HG03521 (cell line): Measurements from ENCODE around the gene C6orf136.
"Not testable (repeated sequence)": the region's sequence is repeated elsewhere in the genome, so short reads cannot be mapped to it uniquely, and the experiment has no call there.

ENCODE experiments used
- ATAC-seq: cut with Tn5 transposase; IDR thresholded peaks from one replicate; pipeline ENCODE4 v1.9.1; 2021; ENCODE audit warnings: mild to moderate bottlenecking, moderate library complexity; ENCODE audit not compliant: unreplicated experiment

Gene C6orf136

GRCh38 chr6:30657454-30657853 lies 10.5 kb downstream of the C6orf136 start:
- ATAC-seq: no peak

DNA sequence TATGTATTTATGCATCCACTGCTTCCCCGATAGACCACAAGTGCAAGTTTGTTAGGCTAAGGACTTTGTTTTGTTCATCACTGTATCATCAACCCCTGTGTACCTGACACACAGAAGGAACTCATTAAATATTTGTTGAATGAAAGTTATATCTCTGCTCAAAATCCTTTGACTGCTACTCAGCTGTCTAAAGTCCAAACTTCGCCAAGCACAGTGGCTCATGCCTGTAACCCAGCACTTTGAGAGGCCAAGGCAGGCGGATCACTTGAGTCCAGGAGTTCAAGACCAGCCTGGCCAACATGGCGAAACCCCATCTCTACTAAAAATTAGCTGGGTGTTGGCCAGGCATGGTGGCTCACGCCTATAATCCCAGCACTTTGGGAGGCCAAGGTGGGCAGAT lies 11.0 kb downstream of the C6orf136 start:
- ATAC-seq: not testable (repeated sequence)

DNA sequence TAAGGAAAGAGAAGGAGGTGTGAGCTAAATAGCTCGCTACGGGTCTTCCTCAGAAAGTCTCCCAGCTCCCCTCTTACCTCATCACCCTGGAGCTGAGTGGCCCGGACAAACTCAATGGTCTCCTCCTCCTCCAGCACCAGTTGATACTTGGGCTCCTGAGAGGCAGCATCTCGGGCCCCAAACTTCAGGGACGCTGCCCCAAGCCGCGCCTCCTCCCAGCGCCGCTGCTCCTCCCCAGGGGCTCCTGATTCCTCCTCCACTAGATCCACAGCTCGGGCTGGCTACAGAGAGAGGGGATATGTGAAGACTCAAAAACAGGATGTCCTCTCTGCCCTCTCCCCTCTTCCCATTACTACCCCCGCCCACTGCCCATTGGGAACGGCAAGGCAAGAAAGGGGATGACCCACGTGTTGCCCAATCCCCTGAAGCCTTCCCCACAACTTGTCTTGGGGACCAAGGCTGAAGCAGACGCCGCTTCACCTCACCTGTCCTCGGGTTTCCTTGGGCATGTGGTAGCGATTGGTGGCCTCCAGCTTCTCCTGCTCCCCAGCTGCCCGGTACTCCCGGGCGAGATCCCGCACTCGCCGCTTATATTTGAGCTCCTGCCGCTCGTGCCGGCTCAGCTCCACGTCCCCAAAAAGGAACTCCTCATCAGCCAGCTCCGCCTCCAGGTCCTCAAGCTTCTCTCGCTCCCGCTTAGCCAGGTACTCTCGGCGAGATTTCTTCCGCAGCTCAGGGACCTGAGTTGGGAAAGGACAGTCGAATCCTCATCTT lies 18.2 kb downstream of the C6orf136 start:
- ATAC-seq: no peak

GRCh38 chr6:30666300-30666699 lies 19.4 kb downstream of the C6orf136 start:
- not testable (repeated sequence) for ATAC-seq

DNA sequence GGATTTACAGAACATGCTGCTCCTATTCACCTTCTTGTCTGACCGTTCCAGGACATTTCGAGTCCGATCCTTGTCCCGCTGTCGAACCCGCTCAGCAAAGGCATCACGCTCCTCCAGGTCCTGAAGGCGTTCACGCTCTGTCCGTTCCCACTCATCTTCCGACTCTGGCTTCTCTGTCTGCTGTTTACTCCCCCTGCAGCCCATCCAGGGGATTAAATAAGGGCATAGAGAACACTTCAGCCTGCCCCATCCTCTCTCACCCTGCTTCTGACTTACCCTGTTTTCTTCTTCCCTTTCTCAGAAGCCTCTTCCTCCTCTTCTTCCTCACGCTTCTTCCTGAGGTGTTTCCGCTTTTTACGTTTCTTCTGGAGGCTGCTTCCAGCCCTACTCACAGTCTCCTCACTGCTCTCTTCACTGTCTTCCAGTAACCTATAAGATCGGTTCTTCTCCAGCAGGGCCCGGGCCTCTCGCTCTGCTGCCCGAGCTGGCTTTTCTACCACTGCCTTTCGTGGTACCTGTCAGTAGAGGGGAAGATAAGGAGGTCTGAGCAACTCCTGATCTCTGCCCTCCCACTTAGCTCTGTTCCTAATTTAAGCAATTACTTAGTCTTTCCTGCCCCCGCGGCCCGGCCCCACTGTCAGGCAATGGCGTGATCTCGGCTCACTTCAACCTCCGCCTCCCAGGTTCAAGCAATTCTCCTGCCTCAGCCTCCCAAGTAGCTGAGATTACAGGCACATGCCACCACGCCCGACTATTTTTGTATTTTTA lies 24.0 kb downstream of the C6orf136 start:
- ATAC-seq: no peak

- ATAC-seq: peak; percentile 65
Observed at GRCh38 chr6:30672445-30673253, 25.7 kb downstream of the C6orf136 start, which contains the start of gene DHX16. Gene DHX16 (minus strand): TSS chr6:30673006. CDS start chr6:30672841, 165 bp downstream.

DNA sequence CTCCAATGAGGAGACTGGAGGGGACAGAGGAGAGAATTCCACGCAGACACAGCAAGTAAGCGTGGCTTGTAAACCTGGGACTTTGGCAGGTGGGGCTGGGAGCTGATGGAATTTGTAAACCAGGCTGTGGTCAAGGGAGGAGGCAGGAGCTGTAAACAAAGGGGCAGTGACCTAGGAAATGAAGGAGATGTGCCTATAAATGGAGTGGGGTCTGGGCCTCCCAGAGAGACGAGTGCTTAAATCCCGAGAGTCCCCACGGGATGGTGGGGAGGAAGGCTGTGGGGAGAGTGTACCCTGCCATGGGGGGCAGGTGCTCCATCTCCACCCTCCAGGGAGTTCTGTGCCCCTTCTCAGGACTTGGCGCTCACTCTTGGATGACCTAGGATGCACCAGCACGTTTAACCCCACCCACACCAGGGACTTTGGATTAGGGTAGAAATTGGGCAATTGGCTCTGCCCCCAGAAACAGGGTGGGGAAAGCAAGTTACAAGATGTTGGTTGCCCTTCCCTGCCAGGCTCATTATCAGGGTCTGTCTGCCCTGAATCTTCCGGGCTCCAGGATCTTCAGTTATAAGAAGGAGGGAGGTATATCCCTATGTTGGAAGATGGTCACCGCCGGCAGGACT lies 29.8 kb downstream of the C6orf136 start:
- no peak for ATAC-seq

DNA sequence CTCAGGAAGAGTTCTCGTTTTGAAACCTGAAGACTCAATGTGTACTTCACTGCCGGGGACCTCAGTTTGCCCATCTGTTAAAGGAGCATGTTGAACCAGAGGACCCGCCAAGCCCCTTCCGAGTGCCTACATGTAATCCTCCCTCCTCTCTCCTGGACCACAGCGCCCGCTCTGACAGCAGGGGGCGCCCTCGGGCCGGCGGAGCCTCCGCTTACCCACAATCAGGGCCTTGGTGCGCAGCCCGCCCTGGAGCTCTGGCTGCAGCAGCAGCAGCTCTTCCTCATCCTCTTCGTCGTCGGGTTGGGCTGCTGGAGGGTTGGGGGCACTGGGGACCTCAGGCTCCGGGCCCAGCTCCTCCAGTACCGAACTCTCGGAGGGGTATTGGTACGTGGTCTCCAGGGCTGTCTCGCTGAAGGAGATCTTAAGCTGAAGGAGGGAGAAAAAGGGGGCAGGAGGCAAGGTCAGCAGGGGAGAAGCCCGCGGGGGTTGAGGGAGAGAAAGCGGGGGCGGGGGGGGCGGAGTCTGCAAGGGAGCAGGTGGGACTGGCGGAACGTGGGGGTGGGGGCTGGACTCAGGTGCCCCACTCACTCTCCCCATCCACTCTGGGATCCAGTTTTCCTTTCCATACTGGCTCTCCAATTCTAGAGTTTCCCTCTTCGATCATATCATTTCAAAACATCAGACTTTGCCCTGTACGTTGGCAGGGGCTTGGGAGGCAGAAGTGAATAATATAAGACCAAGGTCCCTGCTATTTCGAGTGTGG lies 32.2 kb downstream of the C6orf136 start:
- ATAC-seq: no peak

GRCh38 chr6:30679765-30680535 lies 33.0 kb downstream of the C6orf136 start:
- no peak for ATAC-seq

DNA sequence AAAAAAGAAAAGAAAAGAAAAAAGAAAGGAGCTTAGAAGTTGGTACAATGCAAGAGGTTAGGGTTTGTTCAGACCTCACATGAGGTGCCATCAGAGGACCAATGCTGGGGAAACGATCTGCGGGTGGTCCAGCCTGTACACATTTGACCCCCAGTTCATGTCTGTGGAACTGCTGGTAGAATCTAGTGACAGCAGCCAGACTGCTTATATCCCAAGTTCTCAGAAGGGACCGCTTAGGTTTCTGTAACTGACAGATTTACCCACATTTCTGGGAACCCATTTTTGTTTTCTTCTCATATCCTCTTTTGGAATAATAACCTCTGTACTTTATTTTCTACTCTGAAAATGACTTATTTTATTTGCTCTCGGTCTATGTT lies 34.8 kb downstream of the C6orf136 start:
- no peak for ATAC-seq

GRCh38 chr6:30682143-30683117 lies 35.5 kb downstream of the C6orf136 start:
- peak; percentile 31 for ATAC-seq

DNA sequence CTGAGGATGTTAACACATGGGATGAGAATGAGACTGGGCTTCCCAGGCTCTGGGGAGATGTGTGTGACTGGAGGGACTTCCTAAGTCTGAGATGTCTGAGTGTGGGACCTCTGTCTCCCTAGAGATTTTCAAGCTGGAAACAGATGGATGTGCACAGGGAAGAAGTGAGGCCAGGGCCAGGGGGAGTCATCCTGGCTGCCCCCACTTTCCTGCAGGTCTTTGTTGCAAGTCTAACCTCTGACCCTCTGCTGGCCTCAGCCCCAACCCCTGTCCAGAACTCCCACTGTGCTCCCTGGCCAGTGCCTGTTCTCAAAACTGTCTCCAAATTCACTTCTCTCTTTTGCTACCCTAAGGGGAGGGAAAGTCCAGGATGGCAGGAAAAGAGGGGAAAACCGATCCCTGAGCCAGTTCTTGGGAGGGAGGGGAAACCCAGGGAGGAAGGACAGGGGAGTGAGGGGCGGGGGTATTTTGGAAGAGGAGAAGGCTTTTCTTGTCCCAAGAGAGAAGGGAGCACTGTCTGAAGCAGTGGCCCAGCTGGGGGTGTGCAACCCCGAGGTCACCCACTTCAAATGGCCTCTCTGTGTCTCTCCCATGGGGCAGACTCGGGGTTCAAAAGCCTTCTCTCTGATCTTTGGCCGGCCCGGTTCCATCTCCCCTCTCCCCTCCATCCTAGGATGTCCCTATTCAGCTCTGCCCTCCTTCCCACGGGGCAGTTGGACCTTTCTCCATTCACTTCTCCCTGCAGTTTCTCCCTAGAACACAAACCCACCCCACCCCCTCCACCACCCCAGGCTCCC lies 36.4 kb downstream of the C6orf136 start:
- ATAC-seq: no peak

GRCh38 chr6:30683980-30684338 lies 37.0 kb downstream of the C6orf136 start:
- ATAC-seq: no peak

GRCh38 chr6:30684386-30685156 lies 37.6 kb downstream of the C6orf136 start:
- no peak for ATAC-seq

DNA sequence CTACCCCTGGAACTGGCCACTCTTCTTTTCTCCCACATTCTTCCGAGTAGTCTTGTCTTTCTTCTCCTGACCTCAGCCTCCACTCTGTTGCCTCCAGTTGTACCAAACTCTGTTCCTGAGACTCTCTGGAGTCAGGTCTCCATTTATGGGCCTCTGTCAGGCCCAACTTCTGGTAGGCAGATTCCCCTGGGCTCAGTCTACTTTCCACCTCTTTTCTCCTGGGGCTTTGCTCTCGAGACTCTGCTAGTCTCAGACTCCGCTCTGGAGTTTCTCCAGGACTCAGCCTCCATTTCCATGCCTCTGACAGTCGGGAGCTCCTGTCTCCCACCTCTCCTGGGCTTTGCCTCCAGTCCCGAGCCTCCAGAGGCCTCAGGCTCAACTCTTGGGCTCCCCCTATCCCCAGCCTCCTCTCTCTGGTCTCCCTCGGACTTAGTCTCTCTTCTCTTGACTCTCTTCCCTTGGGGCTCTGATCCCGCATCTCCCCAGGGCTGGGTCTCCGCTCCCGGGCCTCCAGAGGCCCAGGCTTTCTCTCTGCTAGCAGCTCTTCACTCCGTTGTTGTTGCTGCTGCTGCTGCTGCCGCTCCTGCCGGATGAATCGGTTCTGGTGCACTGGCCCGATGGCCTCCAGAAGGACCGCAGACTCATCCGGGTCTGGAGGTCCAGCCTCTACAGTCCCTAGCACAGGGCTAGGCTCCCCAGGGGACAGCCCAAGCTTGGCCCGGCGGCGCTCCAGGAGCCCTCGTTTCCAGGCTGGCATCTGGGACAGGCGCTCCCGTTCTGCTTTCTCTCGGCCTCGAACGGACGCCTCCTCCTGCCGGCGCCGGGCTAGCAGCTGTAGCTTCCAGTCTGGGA lies 38.5 kb downstream of the C6orf136 start:
- ATAC-seq: no peak
